HepG2 (cell line): ENCODE results near the gene DCAF6. TPM values are rescaled to one million over a fixed set of nuclear protein-coding genes. Genes with fewer than 3 reads are reported as not detected.

Experiments used
- ATAC-seq: fragments of 200-7000 bp; cut with Tn5 transposase; 3 replicates; pipeline ENCODE4 v1.9.1; 2020; ENCODE audit warnings: mild to moderate bottlenecking, moderate library complexity
- BruUV-seq: library from RNA; stranded (reverse); fragments of 400-500 nt; replicated peaks from 2 replicates; lab custom pipeline; 2021; lab: Mats Ljungman, UMichigan
- CTCF ChIA-PET: fragments of 300-600 bp; formaldehyde crosslinking; extraction: SDS; loops from one replicate; lab custom pipeline; 2021; ENCODE audit warnings: low total read pairs, inconsistent platforms, low intra/inter-chr PET ratio; lab: Yijun Ruan, JAX
- POLR2A ChIA-PET: fragments of 350-600 bp; sonication (Branson Sonifier 250); formaldehyde crosslinking; loops from one replicate; lab custom pipeline; 2020; ENCODE audit warnings: antibody characterized with exemption, inconsistent platforms; lab: Yijun Ruan, JAX
- DNase-seq: peaks from one replicate; pipeline ENCODE4 v3.0.0-alpha.2; 2015; ENCODE audit warnings: low spot score
- FAIRE-seq: peaks from 3 replicates; lab custom pipeline; 2011; peaks lifted over from hg19 to GRCh38; lab: Jason Lieb, UNC
- H2AFZ ChIP-seq: one replicate; pipeline ENCODE4 v1.6.1; 2011; ENCODE audit warnings: low read length, inconsistent platforms
- H3K27ac ChIP-seq: fragments of 300-600 bp; 3 replicates; pipeline ENCODE4 v1.8.0; 2011; ENCODE audit warnings: mixed run types, mild to moderate bottlenecking, mixed read lengths, low read length, inconsistent platforms; ENCODE audit not compliant: insufficient read depth; ENCODE audit errors: extremely low read length
- H3K27me3 ChIP-seq, 2 experiments: fragments of 200-600 bp in 1 of 2; 2 replicates in 1 of 2; 3 replicates in 1 of 2; pipeline versions ENCODE4 v1.6.0 to v1.8.0; 2011; ENCODE audit warnings: low read length in 2 of 2, mild to moderate bottlenecking in 2 of 2, moderate library complexity in 2 of 2, inconsistent platforms in 1 of 2; ENCODE audit not compliant: insufficient read depth in 2 of 2, control insufficient read depth in 1 of 2
- H3K36me3 ChIP-seq, 2 experiments: fragments of 200-600 bp in 1 of 2; replicated peaks in 1 of 2; 2 replicates in 1 of 2; 3 replicates in 1 of 2; pipeline versions ENCODE4 v1.5.1 to v1.8.0; 2011; ENCODE audit warnings: low read length in 2 of 2, inconsistent platforms in 1 of 2; ENCODE audit not compliant: insufficient read depth in 2 of 2, control insufficient read depth in 1 of 2
- H3K4me1 ChIP-seq: 2 replicates; pipeline ENCODE4 v1.5.1; 2012; ENCODE audit warnings: low read length, inconsistent platforms; ENCODE audit not compliant: insufficient read depth
- H3K4me2 ChIP-seq: 2 replicates; pipeline ENCODE4 v1.6.0; 2011; ENCODE audit warnings: low read depth, low read length, inconsistent platforms
- H3K4me3 ChIP-seq, 3 experiments: fragments of 200-600 bp in 1 of 3; sonication (generic), shearing (Covaris generic) in 1 of 3; replicated peaks in 1 of 3; 2 replicates each; pipeline ENCODE4 v1.5.1; 2011 to 2016; ENCODE audit warnings: low read length in 3 of 3, inconsistent platforms in 2 of 3, low read depth in 2 of 3, mild to moderate bottlenecking in 2 of 3, control low read depth in 1 of 3, mixed read lengths in 1 of 3; ENCODE audit not compliant: insufficient read depth in 1 of 3
- H3K79me2 ChIP-seq: one replicate; pipeline ENCODE4 v1.6.1; 2011; ENCODE audit warnings: low read length, inconsistent platforms; ENCODE audit not compliant: insufficient read depth
- H3K9ac ChIP-seq: 2 replicates; pipeline ENCODE4 v1.6.0; 2011; ENCODE audit warnings: mild to moderate bottlenecking, low read depth, low read length, inconsistent platforms; ENCODE audit not compliant: insufficient read depth
- H3K9me3 ChIP-seq: 2 replicates; pipeline ENCODE4 v1.5.1; 2012; ENCODE audit warnings: mild to moderate bottlenecking, low read length
- H4K20me1 ChIP-seq: 2 replicates; pipeline ENCODE4 v1.6.0; 2011; ENCODE audit warnings: inconsistent platforms, mild to moderate bottlenecking, low read length, moderate library complexity; ENCODE audit not compliant: insufficient read depth
- ARNT2 ChIP-seq: sonication (generic); formaldehyde crosslinking; IDR thresholded peaks from 2 replicates; pipeline ENCODE4 v1.8.0; 2022; ENCODE audit warnings: mild to moderate bottlenecking, low read depth, missing genetic modification reagents, moderate library complexity
- CENPT ChIP-seq: sonication (generic); formaldehyde crosslinking; IDR thresholded peaks from 2 replicates; pipeline ENCODE4 v1.8.0; 2022; ENCODE audit warnings: low read depth, mild to moderate bottlenecking, moderate library complexity, missing genetic modification reagents
- DNMT3B ChIP-seq: conservative IDR thresholded peaks from 2 replicates; pipeline ENCODE4 v1.6.1; 2016; ENCODE audit warnings: missing biosample characterization, control low read depth
- FOSL2 ChIP-seq: sonication (generic); formaldehyde crosslinking; IDR thresholded peaks from 2 replicates; pipeline ENCODE4 v1.4.0; 2020; ENCODE audit warnings: missing genetic modification reagents
- HES4 ChIP-seq: sonication (generic); formaldehyde crosslinking; IDR thresholded peaks from 2 replicates; pipeline ENCODE4 v1.9.0; 2021; ENCODE audit warnings: mild to moderate bottlenecking, missing genetic modification reagents, borderline replicate concordance
- KAT7 ChIP-seq: IDR thresholded peaks from 2 replicates; pipeline ENCODE4 v1.6.1; 2018; ENCODE audit warnings: borderline replicate concordance, missing compliant biosample characterization
- KDM1A ChIP-seq: IDR thresholded peaks from 2 replicates; pipeline ENCODE4 v1.6.1; 2016; ENCODE audit warnings: missing compliant biosample characterization
- LCORL ChIP-seq, 2 experiments: fragments of 450-650 bp in 1 of 2; sonication (generic) in 1 of 2; formaldehyde crosslinking in 1 of 2; IDR thresholded peaks; 2 replicates each; pipeline versions ENCODE4 v1.5.0 to v1.6.1; 2017 to 2020; ENCODE audit warnings: antibody characterized with exemption in 1 of 2, missing genetic modification reagents in 1 of 2
- NBN ChIP-seq: fragments of 450-650 bp; conservative IDR thresholded peaks from 2 replicates; pipeline ENCODE4 v1.6.1; 2017
- RBM22 ChIP-seq: fragments of 200-400 bp; formaldehyde crosslinking; optimal IDR thresholded peaks from 2 replicates; pipeline ENCODE3; 2017; ENCODE audit warnings: mild to moderate bottlenecking, low read length, moderate library complexity
- RBM39 ChIP-seq: fragments of 200-400 bp; formaldehyde crosslinking; IDR thresholded peaks from one replicate; pipeline ENCODE4 v1.6.1; 2018; ENCODE audit warnings: antibody characterized with exemption, mild to moderate bottlenecking, low read depth, low read length; ENCODE audit not compliant: poor library complexity, severe bottlenecking
- REST ChIP-seq, 2 experiments: IDR thresholded peaks; 2 replicates each; pipeline ENCODE4 v1.6.1; 2011 to 2012; ENCODE audit warnings: low read length in 2 of 2, borderline replicate concordance in 1 of 2, low read depth in 1 of 2, mild to moderate bottlenecking in 1 of 2, moderate library complexity in 1 of 2
- RORA ChIP-seq: sonication (generic); formaldehyde crosslinking; IDR thresholded peaks from 2 replicates; pipeline ENCODE4 v1.5.0; 2020; ENCODE audit warnings: mild to moderate bottlenecking, missing genetic modification reagents, moderate library complexity
- ZBTB39 ChIP-seq: sonication (generic); formaldehyde crosslinking; IDR thresholded peaks from 2 replicates; pipeline ENCODE4 v1.5.0; 2020; ENCODE audit warnings: missing genetic modification reagents
- ZFP36L1 ChIP-seq: sonication (generic); formaldehyde crosslinking; IDR thresholded peaks from 2 replicates; pipeline ENCODE4 v1.8.0; 2022; ENCODE audit warnings: mild to moderate bottlenecking, missing genetic modification reagents, moderate library complexity
- ZNF543 ChIP-seq: sonication (generic); formaldehyde crosslinking; IDR thresholded peaks from 2 replicates; pipeline ENCODE4 v1.4.0; 2020; ENCODE audit warnings: mild to moderate bottlenecking, missing genetic modification reagents
- ZNF589 ChIP-seq: sonication (generic); formaldehyde crosslinking; conservative IDR thresholded peaks from 2 replicates; pipeline ENCODE4 v1.8.0; 2022; ENCODE audit warnings: mild to moderate bottlenecking, moderate library complexity, missing genetic modification reagents
- ZNF703 ChIP-seq: sonication (generic); formaldehyde crosslinking; IDR thresholded peaks from 2 replicates; pipeline ENCODE4 v1.5.1; 2020; ENCODE audit warnings: missing genetic modification reagents, mild to moderate bottlenecking, moderate library complexity, borderline replicate concordance
- ZNF772 ChIP-seq: sonication (generic); formaldehyde crosslinking; IDR thresholded peaks from 2 replicates; pipeline ENCODE4 v1.5.0; 2020; ENCODE audit warnings: mild to moderate bottlenecking, missing genetic modification reagents
- ZNF839 ChIP-seq: sonication (generic); formaldehyde crosslinking; IDR thresholded peaks from 2 replicates; pipeline ENCODE4 v1.4.0; 2020; ENCODE audit warnings: missing genetic modification reagents, mild to moderate bottlenecking, borderline replicate concordance
- in situ Hi-C: cut with HindIII; loops from 2 replicates; pipeline ENCODE4 v1.10.0; 2017; ENCODE audit warnings: low pct_unique_long_range_greater_than_20kb; ENCODE audit not compliant: extremely low pct_ligation_motif_present
- intact Hi-C: fragments of 100-400 bp; cut with micrococcal nuclease; formaldehyde crosslinking; loops from one replicate; pipeline ENCODE4 v1.10.0; 2022; ENCODE audit not compliant: unreplicated experiment
- polyA plus RNA-seq, 8 experiments: library from polyadenylated mRNA; depleted of rRNA in 3 of 8; stranded (reverse) in 7 of 8; unstranded in 1 of 8; fragments of >200 nt; fragmentation: Illumina TruSeq in 4 of 8; extraction: Trizol in 4 of 8; gene quantifications; 2 replicates each; pipeline versions ENCODE4 v1.2.1 to v1.2.3, GENCODE V29; 2011 to 2016; ENCODE audit warnings: low read depth in 4 of 8, missing spikeins in 1 of 8, mixed read lengths in 1 of 8; ENCODE audit not compliant: insufficient read depth in 1 of 8
- total RNA-seq, 5 experiments: library from RNA; depleted of rRNA; stranded (reverse); fragments of >200 nt; fragmentation: Illumina TruSeq; extraction: Trizol; gene quantifications; 2 replicates each; pipeline ENCODE4 v1.2.3, GENCODE V29; 2016; ENCODE audit warnings: low read depth in 1 of 5

The DCAF6 gene
- total and polyA plus RNA-seq, 2 of the 13 experiments (the other 11 are each of a cell fraction or from before 2014, with no cell fraction given): 24.7 to 33.7 TPM

GRCh38 chr1:167922023-167922422 is 14.5 kb upstream of the DCAF6 start:
- DNase-seq: no peak
- Histone ChIP-seq H3K4me1 (peaks cover 39% of the 10 kb centered on the region), H3K4me3 (no peak overlapping the region), H3K4me2 (no peak overlapping the region), H3K27ac (no peak overlapping the region), H2AFZ (no peak overlapping the region), H3K9me3 (no peaks in the 10 kb centered on the region), H4K20me1 (peaks cover 7% of the 10 kb centered on the region; the same call in 1 of the 2 replicates), H3K36me3 (no peaks in the 10 kb centered on the region; a peak in 1 of 5 replicates), H3K79me2 (peaks cover 23% of the 10 kb centered on the region), H3K9ac (no peak overlapping the region), H3K27me3 (no peaks in the 10 kb centered on the region)
- no peak for FAIRE-seq
- ChIA-PET CTCF (no interaction called here), POLR2A (interaction anchor here (1.4 kb wide), 1 partner anchor 14 kb away, joined by 3 read pairs; the partner anchor contains the start of gene DCAF6)
- TF ChIP-seq HES4 (no peak), LCORL (IDR thresholded peaks at IDR 0.05) (no peak), LCORL (CRISPR knock-in tag; IDR thresholded peaks at IDR 0.05) (no peak), NBN (no peak), KDM1A (no peak), ZNF589 (CRISPR knock-in tag) (no peak), ZNF839 (CRISPR knock-in tag) (no peak), REST (IDR thresholded peaks at IDR 0.05; ENCODE audit: borderline replicate concordance in 1 of 2, low read depth in 1 of 2, low read length in 2 of 2) (no peak), ARNT2 (CRISPR knock-in tag) (no peak), ZFP36L1 (no peak), ZNF543 (CRISPR knock-in tag) (no peak), ZBTB39 (CRISPR knock-in tag) (no peak), ZNF703 (CRISPR knock-in tag) (no peak), RORA (CRISPR knock-in tag) (no peak), RBM39 (no peak), DNMT3B (CRISPR knock-in tag) (no peak), KAT7 (no peak), FOSL2 (CRISPR knock-in tag) (no peak), CENPT (no peak), RBM22 (no peak), ZNF772 (CRISPR knock-in tag) (no peak)
- no peak for ATAC-seq
- intact Hi-C loops (no loop called here), in situ Hi-C loops (no loop called here)
- no TSS peak for BruUV-seq
